HG03066 (cell line): ENCODE measurements around the gene FAAP20.

Source experiments
- ATAC-seq: cut with Tn5 transposase; IDR thresholded peaks from one replicate; pipeline ENCODE4 v1.9.1; 2021; ENCODE audit warnings: low read depth; ENCODE audit not compliant: unreplicated experiment

FAAP20 gene, protein sequence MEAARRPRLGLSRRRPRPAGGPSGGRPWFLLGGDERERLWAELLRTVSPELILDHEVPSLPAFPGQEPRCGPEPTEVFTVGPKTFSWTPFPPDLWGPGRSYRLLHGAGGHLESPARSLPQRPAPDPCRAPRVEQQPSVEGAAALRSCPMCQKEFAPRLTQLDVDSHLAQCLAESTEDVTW

DNA sequence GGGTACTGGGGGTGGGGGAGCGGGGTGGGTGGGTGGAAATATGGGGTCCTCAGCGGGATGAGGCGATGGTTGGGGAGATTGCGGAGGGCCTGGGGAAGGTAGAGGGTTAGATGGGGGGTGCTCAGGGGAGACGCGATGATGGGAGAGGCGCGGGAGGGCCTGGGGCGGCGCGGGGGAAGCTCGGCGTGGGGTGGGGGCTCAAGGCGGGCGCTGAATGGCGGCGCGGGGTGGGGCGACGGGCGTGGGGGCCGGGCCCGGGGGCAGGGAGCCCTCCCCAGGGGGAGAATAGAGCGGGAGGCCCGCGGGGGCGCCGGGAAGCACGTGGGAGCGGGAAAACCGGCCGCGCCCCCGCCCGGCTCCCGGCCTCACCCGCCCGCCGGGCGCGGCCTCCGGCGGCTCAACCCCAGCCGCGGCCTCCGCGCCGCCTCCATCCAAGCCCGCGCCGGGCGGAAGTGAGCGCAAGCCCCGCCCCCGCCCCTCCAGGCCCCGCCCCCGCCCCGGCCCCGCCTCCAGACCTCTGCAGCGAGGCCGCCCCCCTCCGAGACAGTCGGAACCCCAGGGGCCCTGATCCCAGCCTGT, at the start of gene FAAP20:
Gene FAAP20 (minus strand): TSS at position 454 of the 579 bp plus-strand sequence. CDS start 23 bp downstream, at position 431.
- ATAC-seq, result peak; percentile 35

DNA sequence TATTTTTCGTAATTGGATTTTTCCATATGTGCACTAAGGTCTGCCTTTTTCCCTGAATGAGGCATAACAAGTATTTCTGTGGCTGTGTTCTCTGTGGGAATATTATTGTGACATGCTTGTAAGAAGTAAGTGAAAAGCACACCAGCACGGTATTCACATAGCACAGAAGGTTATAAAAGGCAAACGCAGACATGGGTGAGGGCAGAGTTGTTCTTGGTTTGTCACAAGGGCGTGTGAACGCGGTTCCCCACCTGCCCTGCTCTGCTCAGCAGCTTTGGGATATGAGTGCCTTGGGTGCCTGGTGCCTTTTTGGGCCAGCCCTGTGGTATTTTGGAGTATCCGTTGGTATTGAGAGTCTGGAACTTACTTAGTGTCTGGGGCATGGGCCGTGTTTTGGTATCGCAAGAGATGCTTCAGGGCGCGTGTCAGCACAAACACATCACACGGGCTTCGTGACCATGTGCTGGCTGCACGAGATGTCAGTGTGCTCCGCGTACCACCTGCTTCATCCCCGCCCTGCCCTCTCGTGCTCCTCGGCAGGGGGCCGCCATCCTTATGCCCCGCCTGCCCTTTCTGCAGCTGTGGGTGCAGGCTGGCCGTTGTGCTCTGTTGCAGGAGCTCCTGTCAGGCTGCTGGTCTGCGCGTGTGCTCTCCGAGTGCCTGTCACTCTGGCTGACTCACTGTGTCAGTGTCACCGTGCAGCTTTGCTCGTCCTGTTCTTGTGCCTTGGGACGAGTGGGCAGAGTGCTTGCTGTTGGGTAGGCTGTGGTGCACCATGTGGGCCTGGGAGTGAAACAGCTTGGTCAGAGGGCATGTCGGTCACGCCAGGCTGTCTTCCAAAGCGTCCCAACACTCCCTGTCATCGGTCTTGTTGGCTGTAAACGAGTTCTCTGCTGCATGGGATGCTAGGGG, 48.5 kb upstream of the FAAP20 start:
- ATAC-seq, result no peak

DNA sequence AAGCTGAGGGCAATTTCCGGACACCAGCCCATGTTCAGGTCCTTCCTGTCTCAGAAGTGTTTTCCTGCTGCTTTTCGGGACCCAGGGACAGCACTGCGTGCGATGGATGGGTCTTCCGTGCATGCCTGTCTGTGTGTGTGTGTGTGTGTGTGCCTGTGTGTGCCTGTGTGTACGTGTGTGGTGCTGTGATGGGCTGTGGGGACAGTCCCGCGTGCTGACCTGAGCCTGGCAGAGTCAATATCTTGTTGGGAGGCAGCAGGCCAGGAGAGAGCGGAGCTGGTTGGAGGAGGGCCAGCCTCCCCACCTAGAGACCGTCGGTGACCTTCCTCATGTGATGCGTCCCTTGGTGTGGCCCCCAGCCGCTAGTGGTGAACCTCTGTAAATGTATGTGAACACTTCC, 47.2 kb upstream of the FAAP20 start:
- ATAC-seq, result no peak

DNA sequence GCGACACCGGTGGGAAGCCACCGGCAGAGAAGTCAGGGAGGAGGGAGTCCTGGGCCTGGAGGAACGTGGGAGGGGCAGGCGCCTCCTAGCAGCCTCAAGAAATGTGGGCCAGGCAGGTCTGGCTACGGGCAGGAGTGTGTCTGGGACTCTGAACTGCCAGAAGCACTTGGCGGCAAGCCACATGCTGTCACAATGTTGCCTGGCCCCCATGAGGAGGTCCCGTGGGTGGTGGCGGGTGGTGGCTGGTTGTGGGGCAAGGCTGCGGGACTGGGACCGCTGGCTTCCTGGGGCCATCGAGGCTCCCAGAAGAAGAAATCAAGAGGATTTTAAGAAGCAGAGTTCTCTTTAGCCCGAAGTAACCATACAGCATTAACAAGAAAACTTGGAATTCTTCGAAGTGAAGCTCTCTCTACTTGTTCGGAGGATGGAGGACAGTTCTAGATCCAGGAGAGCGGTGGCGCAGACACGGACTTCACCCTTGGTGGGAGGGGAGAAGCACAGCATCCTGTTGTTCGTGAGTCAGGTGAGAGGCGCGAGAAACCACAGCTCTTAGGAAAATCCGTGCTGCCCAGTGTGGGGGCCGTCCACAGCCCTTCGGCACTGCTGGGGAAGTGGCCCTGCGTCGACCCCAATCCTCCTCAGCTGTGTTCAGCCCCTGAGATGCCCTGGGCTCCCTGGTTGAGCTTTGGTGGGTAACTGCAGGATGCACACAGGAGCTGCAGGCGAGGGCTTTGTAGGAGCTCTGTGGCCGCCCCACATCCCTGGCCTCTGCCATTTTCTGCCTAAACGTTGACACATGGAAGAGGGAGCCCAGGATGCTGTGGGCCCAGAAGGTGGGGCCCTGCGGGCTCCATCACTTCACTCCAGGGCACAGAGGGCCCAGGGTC, 45.9 kb upstream of the FAAP20 start:
- no peak for ATAC-seq

DNA sequence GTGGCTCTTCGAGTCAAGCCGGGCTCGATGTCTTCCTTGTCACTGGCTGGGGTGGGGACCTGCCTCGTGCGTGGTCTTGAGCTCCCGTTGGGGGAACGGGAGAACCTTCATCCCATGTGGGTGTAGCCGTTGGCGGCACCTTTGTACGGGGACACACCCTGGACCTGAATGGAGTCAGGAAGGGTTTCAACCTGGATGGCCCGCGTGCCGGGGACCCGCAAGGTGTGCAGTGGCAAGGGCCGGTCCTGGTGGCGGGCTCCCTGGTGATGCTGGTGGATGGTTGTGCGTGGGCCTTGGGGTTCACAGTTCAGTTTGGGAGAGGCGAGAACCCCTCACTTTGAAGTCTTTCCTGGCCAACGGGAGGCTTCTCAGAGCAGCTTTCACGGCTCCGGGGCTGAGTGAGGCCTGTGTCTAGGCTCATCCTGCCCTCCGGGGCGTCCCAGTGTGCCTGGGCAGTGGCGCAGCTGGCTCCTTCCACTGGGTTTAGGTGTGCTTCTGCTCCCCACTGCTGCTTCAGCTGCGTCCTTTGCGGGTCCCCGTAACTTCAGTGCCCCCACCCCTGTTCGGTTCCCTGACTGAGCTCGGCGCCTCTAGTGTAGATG, 44.9 kb upstream of the FAAP20 start:
- no peak for ATAC-seq

DNA sequence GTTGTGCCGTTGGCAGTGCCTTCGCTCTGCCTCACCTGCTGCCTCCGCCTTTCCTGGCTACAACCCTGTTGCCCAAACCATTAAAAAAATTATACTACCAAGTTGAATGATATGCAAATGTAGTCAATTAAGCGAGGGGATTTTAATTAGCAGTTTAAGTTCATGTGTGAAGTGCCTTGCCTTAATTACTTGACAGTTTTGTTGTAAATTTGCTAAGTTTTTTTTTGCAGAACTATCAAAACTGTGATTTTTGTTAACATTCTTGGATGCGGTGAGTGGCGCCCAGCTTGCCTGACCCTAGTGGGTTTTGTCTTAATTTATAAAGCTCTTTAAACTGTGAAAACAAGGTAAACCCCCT, 44.4 kb upstream of the FAAP20 start:
- ATAC-seq, result no peak

DNA sequence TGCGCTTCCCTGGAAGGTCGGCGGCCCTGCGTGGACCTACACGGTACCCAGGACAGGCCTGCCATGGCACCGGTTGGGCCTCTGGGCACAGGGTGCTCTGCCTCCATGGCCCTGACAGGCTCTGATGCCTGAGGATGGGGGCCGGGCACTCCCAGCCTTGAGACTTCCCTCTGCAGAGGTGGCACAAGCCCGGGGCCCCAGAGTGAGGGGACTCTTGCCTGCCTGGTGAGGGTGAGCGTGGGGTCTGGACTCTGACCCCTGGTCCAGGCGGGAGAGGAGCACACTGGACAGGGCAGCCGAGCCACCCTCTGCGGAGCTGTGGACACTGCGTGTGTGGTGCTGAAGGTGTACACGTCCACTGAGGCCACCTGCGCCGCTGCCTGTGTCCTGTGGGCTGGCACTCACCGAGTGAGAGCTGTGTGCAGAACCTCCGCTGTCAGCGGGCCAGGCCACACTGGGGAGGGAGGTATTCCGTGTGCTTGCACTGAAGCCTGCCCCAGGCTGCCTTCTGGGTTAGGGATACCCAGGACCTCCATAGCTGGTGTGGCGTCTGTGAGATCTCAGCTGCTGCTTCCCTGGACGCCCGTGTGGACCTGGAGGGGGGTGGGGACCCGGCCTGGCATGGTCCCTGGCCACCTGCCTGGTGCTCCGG, 43.9 kb upstream of the FAAP20 start:
- no peak for ATAC-seq

DNA sequence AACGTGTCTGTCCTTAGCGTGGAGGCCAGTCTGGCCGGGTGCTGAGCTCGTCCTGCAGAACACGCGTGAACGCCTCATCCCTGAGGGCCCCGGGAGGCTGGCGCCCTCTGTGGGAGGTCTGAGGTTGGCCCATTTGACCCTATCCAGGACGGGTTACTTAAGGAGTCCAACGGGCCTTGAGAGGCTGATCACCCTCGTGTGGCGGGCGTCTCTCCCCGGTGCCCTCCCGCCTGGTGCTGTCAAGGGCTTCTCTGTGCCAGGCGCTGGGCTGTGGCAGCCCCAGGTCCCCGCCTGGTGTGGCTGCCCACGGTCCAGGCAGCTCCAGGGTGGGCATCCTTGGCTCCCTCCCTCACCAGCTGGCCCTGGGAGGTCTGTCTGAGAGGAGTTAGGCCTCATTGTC, 43.2 kb upstream of the FAAP20 start:
- no peak for ATAC-seq

DNA sequence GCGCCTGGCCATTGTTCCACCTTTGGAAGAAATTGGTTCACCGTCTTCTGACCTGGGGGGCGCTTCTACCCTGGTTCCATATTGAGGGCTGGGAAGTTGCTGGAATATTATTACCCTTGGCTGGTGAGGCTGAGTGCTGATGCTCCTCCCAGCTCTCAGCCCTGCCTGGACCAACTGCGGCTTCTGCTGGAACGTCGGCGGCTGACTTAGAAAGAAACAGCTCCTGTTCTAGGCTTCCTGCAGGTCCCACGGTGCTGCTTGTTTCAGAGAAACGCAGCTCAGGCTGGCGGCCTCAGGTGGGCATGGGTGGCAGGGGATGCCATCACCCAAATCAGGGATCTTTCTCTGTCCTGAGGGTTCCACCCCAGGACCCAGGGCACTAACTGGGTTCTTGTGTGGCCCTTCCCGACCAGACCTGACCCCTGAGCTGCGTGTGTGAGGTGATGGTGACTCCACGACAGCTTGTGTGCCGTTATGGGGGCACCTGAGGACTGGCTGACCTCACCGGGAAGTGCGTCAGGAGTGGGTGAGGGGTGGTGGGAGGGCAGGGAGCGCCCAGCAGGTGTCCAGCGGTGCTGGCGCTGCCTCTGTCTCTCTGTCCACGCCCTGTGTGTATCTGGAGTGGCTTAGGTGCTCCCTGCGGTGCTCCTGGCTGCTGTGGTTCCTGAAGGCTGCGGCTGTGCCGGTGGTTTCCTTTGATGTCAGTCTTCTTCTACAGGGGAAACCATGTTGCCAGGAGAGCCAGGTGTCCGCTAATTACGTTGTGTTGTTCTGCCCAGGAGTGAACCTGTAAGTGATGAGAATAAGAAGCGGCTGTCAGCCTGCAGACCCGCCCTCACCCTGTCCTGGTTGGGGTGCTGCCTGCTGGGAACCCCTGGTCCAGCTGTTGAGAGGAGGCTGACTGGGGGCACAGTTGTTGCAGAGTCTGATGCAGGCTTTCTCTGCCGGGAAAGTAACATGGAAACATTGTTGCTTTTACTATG, 42.4 kb upstream of the FAAP20 start:
- no peak for ATAC-seq

DNA sequence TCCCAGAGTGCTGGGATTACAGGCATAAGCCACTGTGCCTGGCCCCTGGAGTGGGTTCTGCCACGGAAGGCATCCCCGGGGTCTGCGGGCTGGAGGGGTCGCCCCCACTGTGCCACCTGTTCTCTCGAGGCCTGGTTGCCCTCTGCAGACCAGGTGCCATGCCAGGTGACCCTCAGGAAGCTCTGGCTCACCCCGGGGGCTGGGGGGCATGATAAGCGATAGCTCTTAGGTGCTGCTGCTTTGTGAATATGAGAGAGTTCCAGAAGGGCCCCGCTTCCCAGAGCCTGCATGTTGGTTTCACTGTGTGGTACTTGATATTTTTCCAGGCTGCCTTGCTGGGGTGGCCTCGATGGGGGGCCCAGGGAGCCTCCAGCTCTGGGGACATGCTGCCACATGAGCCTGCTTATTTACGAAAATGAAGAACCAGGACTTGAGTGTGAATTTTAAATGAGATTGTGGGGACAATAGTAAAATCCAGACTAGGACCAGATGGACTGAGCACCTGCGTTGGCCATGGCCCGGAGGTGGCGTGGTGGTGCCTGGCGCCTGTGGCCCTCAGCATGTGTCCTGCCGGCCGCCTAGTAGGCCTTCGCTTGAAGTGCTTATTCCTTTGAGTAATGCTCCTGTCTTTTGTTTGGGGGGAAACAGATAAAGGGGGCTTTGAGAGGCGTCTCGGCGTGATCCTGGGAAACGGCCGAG, 40.9 kb upstream of the FAAP20 start:
- no peak for ATAC-seq

DNA sequence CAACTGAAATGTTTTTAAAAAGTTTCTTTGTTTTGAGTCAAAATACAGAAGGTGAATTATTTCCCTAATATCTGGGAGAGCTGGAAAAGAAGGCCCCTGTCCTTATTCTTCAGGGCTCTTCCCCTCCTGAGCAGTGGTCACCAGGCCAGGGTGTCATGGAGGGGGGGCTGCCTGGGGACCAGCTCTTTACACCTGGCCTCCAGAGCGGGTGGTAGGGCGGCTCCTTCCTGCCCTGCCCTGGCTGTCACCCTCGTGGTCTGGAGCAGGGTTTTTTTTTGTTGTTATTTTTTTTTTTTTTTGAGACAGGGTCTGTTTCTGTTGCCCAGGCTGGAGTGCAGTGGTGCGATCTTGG, 40.2 kb upstream of the FAAP20 start:
- no peak for ATAC-seq

DNA sequence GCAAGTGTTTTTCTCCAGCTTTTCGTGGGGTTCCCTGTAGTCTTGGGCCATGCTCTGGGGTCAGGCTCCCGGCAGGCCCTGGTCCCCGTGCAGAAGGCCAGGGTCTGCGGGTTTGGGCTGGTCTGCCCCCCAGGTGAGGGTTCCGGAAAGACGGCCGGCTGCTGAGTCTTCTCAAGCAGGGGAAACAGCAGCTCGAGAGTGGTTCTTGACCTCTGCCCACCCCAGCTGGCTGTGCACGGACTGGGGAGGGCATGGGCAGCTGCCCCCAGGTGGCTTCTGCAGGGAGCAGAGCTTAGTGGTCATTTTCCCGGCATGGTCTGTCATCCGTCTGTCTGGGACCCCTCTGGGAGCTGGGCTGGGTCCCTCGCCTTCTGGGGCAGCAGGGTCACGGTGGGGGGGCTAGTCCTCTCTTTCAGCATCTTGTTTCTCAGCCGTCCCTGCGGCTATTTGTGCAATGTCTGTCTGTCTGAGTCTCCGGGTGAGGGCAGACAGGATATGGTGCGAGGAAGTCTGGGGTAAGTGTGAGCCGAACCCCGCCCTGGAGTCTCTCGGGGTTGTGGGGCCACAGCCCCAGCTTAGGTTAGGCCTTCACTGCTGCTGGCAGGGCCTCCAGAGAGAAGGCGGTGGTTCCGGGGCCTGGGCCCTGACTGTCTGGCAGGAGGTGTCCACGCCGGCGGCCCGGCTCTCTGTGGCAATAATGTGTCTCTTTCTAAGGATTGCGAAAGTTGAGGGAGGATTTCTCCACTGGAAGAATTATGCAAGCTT, 39.6 kb upstream of the FAAP20 start:
- peak; percentile 69 for ATAC-seq

DNA sequence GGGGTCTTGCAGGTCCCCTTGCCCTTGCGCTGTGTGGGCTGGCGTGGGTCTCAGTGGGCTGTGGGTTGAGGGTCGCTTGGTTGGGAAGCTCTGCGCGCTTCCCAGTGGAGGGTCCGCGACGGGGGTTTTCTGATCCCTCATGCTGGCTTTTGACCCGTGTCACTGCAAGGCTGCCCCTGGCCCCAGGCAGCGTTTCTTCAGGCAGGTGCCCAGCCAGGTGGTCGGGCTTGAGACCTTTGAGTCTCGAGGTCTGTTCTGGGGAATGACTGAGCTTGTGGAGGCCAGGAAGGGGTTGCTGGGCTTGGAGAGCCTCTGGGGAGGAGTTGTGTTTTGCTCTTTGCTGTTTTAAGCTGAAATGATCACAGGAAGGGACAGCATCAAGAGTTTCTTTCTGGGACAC, 38.9 kb upstream of the FAAP20 start:
- ATAC-seq, result no peak

DNA sequence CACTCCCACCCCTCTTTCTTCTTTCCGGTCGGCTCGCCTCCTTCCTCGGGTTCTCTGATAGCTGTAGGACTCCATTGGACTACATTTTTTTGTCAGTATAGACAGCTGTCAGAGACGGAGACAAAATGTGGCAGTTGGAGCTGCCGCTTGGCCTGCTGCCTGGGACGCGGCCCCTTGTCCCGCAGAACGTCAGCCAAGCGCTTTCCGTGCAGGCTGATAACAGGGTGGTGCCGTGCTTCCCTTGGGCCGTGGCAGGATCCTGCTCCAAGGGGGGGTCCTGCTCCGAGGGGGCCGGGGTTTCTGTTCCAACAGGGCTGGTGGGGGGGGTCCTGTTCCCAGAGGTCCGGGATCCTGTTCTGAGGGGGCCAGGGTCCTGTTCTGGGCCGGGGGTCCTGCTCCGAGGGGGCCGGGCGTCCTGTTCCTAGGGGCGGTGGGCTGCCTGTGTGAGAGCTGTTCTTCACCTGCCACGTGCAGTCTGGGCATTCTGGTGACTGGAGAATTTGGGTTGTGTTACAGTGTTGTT, 38.4 kb upstream of the FAAP20 start:
- no peak for ATAC-seq

DNA sequence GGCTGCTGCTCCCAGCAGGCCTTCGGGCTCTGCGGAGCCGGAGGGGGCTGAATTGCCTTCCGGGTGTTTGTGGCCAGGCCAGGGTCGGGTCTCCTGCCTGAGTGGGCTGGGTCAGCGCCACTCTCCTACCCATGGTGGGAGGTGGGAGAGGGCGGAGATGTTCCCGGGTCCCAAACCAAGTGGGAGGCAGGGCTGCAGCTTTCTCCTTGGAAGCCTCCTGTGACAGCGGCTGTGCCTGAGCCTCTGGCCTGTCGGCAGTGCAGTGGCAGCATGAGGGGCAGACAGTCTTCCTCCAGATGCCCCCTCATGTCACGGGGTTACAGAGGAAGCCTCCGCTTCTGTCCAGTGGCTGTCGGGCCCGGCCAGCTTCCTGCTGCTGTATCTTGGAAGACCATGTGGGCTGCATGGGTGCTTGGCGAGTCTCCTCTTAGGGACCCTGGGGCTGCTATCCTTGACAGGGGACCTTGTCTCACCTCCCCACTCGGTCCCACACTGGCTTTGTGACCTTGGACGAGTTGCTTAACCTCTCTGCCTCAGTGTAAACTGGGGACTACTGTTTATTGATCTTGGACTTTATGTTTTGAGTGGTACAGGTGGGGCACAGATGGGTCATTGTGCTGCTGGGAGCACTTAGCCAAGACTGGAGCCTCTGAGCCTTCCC, 37.8 kb upstream of the FAAP20 start:
- ATAC-seq, result no peak

DNA sequence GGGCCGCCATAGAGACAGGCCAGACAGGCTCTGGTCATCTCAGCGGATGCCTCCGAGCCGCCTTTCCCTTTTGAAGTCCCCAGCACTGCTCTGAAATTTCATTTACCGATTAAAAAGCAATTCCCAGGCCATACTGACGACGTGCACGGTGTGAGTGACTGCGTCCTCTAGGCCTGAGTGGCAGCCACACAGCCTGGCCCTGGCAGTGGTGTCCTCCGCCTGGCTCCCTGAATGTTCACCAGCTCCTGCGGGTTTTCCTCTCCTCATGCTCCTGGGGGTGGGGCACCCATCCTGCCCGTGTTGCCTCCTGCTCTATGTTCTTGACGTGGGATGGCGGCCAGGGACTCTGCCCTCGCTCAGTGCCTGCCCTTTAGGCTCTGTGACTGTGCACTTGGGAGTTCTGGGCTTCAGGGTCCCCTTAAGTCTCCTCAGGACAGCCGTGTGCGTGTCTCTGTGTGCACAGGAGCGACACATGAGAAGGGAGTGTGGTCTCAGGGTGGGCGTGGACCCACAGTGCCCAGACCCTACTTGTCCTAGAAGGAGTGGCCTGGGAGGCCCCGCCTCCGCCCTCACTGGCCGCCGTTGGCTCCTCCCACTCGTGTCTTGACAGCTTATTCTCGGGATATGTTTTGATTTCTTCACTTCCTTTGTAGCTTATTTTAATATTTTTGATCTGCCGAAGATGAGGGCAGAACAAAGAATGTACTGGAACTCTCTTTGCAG, 37.1 kb upstream of the FAAP20 start:
- ATAC-seq, result no peak
